ENCODE measurements around the gene FOSB. TPM values are rescaled to one million over a fixed set of nuclear protein-coding genes. Genes with fewer than 3 reads are reported as not detected.

Gene FOSB
- total RNA-seq, 1 donor from 2014 or later: 176 TPM

DNA sequence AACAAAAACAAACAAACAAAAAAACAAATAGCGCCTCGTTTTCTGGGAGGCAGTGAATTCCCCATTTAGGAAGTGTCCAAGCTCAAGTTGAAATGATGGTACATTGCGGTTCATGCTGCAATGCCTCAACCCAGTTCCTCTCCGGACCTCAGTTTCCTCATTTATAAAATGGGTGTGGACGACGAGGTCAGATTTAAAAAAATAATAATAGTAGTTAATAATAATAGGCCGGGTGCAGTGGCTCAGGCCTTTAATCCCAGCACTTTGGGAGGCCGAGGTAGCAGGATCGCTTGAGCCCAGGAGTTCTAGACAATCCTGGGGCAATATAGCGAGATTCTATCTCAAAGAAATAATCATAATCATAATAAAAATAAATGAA is 28.6 kb upstream of the FOSB start:
- no peak overlapping the region for H3K27ac Mint-ChIP-seq (ENCODE audit: unreplicated experiment)
- H3K4me3 Mint-ChIP-seq (ENCODE audit: unreplicated experiment): peak overlapping the region; percentile 44
- no peak for DNase-seq (ENCODE audit: extremely low spot score, unreplicated experiment)
- no peaks in the 10 kb centered on the region for H3K36me3 Mint-ChIP-seq (ENCODE audit: unreplicated experiment)
- TF ChIP-seq, protein P1, sequence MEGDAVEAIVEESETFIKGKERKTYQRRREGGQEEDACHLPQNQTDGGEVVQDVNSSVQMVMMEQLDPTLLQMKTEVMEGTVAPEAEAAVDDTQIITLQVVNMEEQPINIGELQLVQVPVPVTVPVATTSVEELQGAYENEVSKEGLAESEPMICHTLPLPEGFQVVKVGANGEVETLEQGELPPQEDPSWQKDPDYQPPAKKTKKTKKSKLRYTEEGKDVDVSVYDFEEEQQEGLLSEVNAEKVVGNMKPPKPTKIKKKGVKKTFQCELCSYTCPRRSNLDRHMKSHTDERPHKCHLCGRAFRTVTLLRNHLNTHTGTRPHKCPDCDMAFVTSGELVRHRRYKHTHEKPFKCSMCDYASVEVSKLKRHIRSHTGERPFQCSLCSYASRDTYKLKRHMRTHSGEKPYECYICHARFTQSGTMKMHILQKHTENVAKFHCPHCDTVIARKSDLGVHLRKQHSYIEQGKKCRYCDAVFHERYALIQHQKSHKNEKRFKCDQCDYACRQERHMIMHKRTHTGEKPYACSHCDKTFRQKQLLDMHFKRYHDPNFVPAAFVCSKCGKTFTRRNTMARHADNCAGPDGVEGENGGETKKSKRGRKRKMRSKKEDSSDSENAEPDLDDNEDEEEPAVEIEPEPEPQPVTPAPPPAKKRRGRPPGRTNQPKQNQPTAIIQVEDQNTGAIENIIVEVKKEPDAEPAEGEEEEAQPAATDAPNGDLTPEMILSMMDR (IDR thresholded peaks at IDR 0.05): no peak
- H3K27me3 Mint-ChIP-seq (ENCODE audit: unreplicated experiment): no peaks in the 10 kb centered on the region
- H3K9me3 Mint-ChIP-seq (ENCODE audit: unreplicated experiment): no peaks in the 10 kb centered on the region
- H3K4me1 Mint-ChIP-seq (ENCODE audit: unreplicated experiment): peaks cover 23% of the 10 kb centered on the region

DNA sequence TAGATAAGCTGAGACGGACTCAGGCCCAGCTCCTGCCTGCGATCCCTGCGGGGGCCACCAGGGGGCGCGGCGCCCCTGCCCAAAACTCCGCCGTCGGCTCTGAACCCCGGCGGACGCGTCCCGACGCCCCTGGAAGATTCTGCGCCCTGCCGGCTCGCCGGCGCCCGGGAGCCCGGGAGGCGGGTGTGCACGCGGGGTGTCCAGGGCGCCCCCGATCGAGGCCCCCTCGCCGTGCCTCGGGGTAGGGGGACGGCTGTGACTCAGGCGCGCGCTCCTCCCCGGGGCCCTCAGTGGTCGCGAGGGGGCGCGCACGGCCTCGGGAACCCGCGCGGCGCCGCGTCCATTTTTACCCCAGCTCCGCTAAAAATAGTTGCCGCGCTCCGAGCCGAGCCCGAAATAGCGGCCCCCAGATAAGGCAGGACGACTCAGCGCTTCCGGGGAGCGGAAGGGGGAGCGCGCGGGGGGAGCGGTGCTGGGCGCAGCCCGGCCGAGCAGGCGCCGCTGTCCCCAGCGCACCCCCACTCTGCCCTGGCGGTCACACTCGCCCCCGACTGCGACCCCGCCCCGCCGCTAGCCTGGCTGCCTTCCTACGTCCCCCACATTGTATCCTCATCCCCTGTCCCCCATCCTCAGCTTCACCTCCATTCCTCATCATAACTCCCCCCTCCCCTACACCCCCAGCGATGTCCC is 28.1 kb upstream of the FOSB start:
- Mint-ChIP-seq H3K36me3 (ENCODE audit: unreplicated experiment) (no peaks in the 10 kb centered on the region), H3K9me3 (ENCODE audit: unreplicated experiment) (no peaks in the 10 kb centered on the region), H3K27me3 (ENCODE audit: unreplicated experiment) (no peaks in the 10 kb centered on the region), H3K4me3 (ENCODE audit: unreplicated experiment) (peak overlapping the region; percentile 68), H3K4me1 (ENCODE audit: unreplicated experiment) (peaks cover 28% of the 10 kb centered on the region), H3K27ac (ENCODE audit: unreplicated experiment) (peak overlapping the region; percentile 89)
- TF ChIP-seq, protein P1 (IDR thresholded peaks at IDR 0.05): peak; percentile 100
- peak; percentile 94 for DNase-seq (ENCODE audit: extremely low spot score, unreplicated experiment)

DNA sequence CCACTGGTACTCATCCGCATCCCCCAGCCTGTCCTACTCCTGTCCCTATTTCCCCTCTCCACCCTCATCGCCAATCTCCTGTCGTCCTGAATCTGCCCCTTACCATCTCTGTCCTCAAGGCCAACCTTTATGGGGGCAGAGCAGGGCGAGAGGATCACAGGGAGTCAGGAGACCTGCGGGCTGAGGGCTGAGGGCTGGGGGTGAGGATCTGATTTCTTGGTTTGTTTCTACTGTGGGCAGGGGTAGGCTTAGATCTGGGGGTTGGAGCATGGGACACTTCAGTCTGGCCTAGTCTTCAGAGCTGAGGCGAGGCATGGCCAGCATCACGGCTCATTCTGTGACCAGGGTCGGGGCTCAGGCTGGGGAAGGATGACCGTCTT is 27.5 kb upstream of the FOSB start:
- Mint-ChIP-seq H3K27ac (ENCODE audit: unreplicated experiment) (peak overlapping the region; percentile 89), H3K27me3 (ENCODE audit: unreplicated experiment) (no peaks in the 10 kb centered on the region), H3K4me3 (ENCODE audit: unreplicated experiment) (peak overlapping the region; percentile 68), H3K4me1 (ENCODE audit: unreplicated experiment) (peaks cover 28% of the 10 kb centered on the region), H3K36me3 (ENCODE audit: unreplicated experiment) (no peaks in the 10 kb centered on the region), H3K9me3 (ENCODE audit: unreplicated experiment) (no peaks in the 10 kb centered on the region)
- DNase-seq (ENCODE audit: extremely low spot score, unreplicated experiment): no peak
- TF ChIP-seq, protein P1 (IDR thresholded peaks at IDR 0.05): no peak

DNA sequence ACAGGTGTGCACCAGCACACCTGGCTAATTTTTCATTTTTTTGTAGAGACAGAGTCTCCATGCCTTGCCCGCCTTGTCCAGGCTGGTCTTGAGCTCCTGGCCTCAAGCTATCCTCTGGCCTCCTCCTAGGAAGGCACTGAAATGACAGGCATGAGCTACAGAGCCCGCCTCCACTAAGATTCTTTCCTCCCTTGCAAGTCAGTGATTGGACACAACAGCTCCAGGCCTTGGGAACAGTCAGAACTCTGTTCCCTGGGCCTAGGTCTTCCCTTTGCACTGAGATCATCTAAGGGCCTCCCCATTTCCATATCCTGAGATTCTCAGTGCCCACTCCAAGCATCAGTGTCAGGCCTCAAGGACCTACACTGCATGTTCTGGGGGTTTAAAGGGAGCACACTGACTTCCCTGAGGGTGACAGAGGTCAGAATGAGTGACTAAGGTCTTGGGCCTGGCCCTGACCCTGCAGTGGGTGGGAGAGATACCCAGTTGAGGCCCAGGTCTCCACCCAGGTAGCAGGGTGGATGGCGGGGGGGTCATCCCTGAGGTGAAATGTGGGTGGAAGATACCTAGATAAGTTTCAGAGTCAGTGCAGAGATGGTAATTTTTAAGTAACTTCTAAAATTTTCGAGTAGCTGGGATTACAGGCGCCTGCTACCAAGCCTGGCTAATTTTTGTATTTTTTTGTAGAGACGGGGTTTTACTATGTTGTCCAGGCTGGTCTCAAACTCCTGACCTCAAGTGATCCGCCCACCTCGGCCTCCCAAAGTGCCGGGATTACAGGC is 26.7 kb upstream of the FOSB start:
- TF ChIP-seq, protein P1 (IDR thresholded peaks at IDR 0.05): no peak
- Mint-ChIP-seq H3K4me1 (ENCODE audit: unreplicated experiment) (peaks cover 28% of the 10 kb centered on the region), H3K4me3 (ENCODE audit: unreplicated experiment) (peak overlapping the region; percentile 68), H3K27ac (ENCODE audit: unreplicated experiment) (peak overlapping the region; percentile 89), H3K36me3 (ENCODE audit: unreplicated experiment) (no peaks in the 10 kb centered on the region), H3K27me3 (ENCODE audit: unreplicated experiment) (no peaks in the 10 kb centered on the region), H3K9me3 (ENCODE audit: unreplicated experiment) (no peaks in the 10 kb centered on the region)
- no peak for DNase-seq (ENCODE audit: extremely low spot score, unreplicated experiment)

DNA sequence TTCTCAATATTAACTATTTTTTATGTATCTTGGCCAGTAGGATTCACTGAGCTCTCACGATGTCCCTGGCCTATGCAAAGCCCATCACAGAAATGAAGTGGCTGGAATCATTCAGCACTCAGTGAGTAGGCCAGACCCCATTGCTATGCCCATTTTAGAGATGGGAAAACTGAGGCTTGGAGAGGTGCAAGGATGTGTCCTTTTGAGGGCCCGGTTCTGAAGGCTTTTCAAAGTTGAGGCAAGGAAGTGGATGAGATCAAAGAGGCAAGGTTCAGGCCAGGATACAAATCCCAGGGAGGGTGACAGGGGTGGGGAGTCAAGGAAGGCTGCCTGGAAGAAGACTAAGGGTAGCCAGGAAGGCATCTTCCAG is 25.4 kb upstream of the FOSB start:
- H3K4me3 Mint-ChIP-seq (ENCODE audit: unreplicated experiment): peak overlapping the region; percentile 24
- no peaks in the 10 kb centered on the region for H3K36me3 Mint-ChIP-seq (ENCODE audit: unreplicated experiment)
- H3K27ac Mint-ChIP-seq (ENCODE audit: unreplicated experiment): peak overlapping the region; percentile 100
- DNase-seq (ENCODE audit: extremely low spot score, unreplicated experiment): no peak
- no peaks in the 10 kb centered on the region for H3K27me3 Mint-ChIP-seq (ENCODE audit: unreplicated experiment)
- H3K4me1 Mint-ChIP-seq (ENCODE audit: unreplicated experiment): peaks cover 28% of the 10 kb centered on the region
- TF ChIP-seq, protein P1 (IDR thresholded peaks at IDR 0.05): no peak
- no peaks in the 10 kb centered on the region for H3K9me3 Mint-ChIP-seq (ENCODE audit: unreplicated experiment)

All from osteocyte (in vitro differentiated cells).